HCT116 (cell line): ENCODE measurements around the gene PRKACA. TPM values are rescaled to one million over a fixed set of nuclear protein-coding genes. Genes with fewer than 3 reads are reported as not detected.

ENCODE experiments used
- ATAC-seq: fragments of 200-7000 bp; cut with Tn5 transposase; 2 replicates; pipeline ENCODE4 v1.9.1; 2020; ENCODE audit warnings: mild to moderate bottlenecking, moderate library complexity
- BruUV-seq: library from RNA; stranded (reverse); fragments of 400-500 nt; replicated peaks from 2 replicates; lab custom pipeline; 2021; lab: Mats Ljungman, UMichigan
- CTCF ChIA-PET: fragments of 300-600 bp; sonication (Branson Sonifier 250); formaldehyde crosslinking; loops from one replicate; lab custom pipeline; 2021; ENCODE audit warnings: antibody characterized with exemption; lab: Charles Lee
- POLR2A ChIA-PET: fragments of 300-600, 350-600 bp; sonication (Branson Sonifier 250); formaldehyde crosslinking; loops from one replicate; lab custom pipeline; 2021; ENCODE audit warnings: antibody characterized with exemption; lab: Charles Lee
- RAD21 ChIA-PET, 2 experiments: fragments of 300-600 bp; sonication (Branson Sonifier 250); formaldehyde crosslinking; loops; one replicate each; lab custom pipeline; 2023; ENCODE audit warnings: low total read pairs in 2 of 2; ENCODE audit not compliant: uncharacterized antibody in 2 of 2, unreplicated experiment in 2 of 2, low non-redundant PET in 1 of 2; lab: Charles Lee
- DNase-seq: peaks from one replicate; pipeline ENCODE4 v3.0.0-alpha.2; 2010; ENCODE audit warnings: low read depth, low spot score
- H2AFZ ChIP-seq: fragments of 200-600 bp; shearing (Covaris generic), sonication (generic); 2 replicates; pipeline ENCODE4 v1.6.1; 2017; ENCODE audit warnings: low read depth, mixed run types, mixed read lengths, antibody characterized with exemption, low read length; ENCODE audit not compliant: poor library complexity, severe bottlenecking
- H3K27ac ChIP-seq: 2 replicates; pipeline ENCODE4 v1.5.1; 2012; ENCODE audit warnings: low read depth, low read length
- H3K27me3 ChIP-seq: fragments of 200-600 bp; sonication (generic); 2 replicates; pipeline ENCODE4 v1.6.1; 2016; ENCODE audit warnings: mixed run types, low read length, mixed read lengths; ENCODE audit not compliant: insufficient read depth
- H3K36me3 ChIP-seq, 2 experiments: fragments of 200-500 bp in 1 of 2; fragments of 200-600 bp in 1 of 2; sonication (Bioruptor generic) in 1 of 2; sonication (generic) in 1 of 2; 2 replicates each; pipeline versions ENCODE4 v1.5.1 to v1.6.1; 2014 to 2016; ENCODE audit warnings: low read length in 2 of 2, inconsistent platforms in 1 of 2, mixed read lengths in 1 of 2, mixed run types in 1 of 2; ENCODE audit not compliant: insufficient read depth in 2 of 2, control insufficient read depth in 1 of 2
- H3K4me1 ChIP-seq, 2 experiments: fragments of 200-600 bp in 1 of 2; sonication (generic) in 1 of 2; 2 replicates each; pipeline versions ENCODE4 v1.5.1 to v1.6.1; 2012 to 2017; ENCODE audit warnings: low read length in 2 of 2, inconsistent platforms in 1 of 2, mild to moderate bottlenecking in 1 of 2, mixed read lengths in 1 of 2, mixed run types in 1 of 2, moderate library complexity in 1 of 2; ENCODE audit not compliant: insufficient read depth in 2 of 2, control insufficient read depth in 1 of 2
- H3K4me2 ChIP-seq: fragments of 200-600 bp; sonication (generic); 2 replicates; pipeline ENCODE4 v1.6.1; 2017; ENCODE audit warnings: mixed run types, low read length, mixed read lengths
- H3K4me3 ChIP-seq, 2 experiments: fragments of 200-600 bp in 1 of 2; sonication (generic) in 1 of 2; replicated peaks in 1 of 2; 2 replicates each; pipeline ENCODE4 v1.5.1; 2011 to 2016; ENCODE audit warnings: low read length in 2 of 2, control low read depth in 1 of 2, low read depth in 1 of 2, mild to moderate bottlenecking in 1 of 2, mixed read lengths in 1 of 2, mixed run types in 1 of 2
- H3K79me2 ChIP-seq: fragments of 200-600 bp; sonication (generic); 2 replicates; pipeline ENCODE4 v1.6.1; 2017; ENCODE audit warnings: mild to moderate bottlenecking, mixed run types, low read length, moderate library complexity, mixed read lengths; ENCODE audit not compliant: insufficient read depth
- H3K9ac ChIP-seq: fragments of 200-600 bp; sonication (generic); 2 replicates; pipeline ENCODE4 v1.6.1; 2016; ENCODE audit warnings: low read length, mixed read lengths
- H3K9me2 ChIP-seq: fragments of 200-600 bp; sonication (generic), shearing (Covaris generic); 2 replicates; pipeline ENCODE4 v1.6.1; 2017; ENCODE audit warnings: mixed run types, mild to moderate bottlenecking, moderate library complexity; ENCODE audit not compliant: insufficient read depth
- H3K9me3 ChIP-seq, 2 experiments: fragments of 200-500 bp in 1 of 2; fragments of 200-600 bp in 1 of 2; sonication (Bioruptor generic) in 1 of 2; sonication (generic) in 1 of 2; 2 replicates each; pipeline ENCODE4 v1.6.1; 2014 to 2017; ENCODE audit warnings: low read length in 2 of 2, mixed read lengths in 2 of 2, inconsistent platforms in 1 of 2, low read depth in 1 of 2, mild to moderate bottlenecking in 1 of 2, mixed run types in 1 of 2, moderate library complexity in 1 of 2; ENCODE audit not compliant: control insufficient read depth in 1 of 2, insufficient read depth in 1 of 2
- H4K20me1 ChIP-seq: fragments of 200-600 bp; sonication (generic), shearing (Covaris generic); 2 replicates; pipeline ENCODE4 v1.6.1; 2017; ENCODE audit warnings: mixed run types, mild to moderate bottlenecking, moderate library complexity; ENCODE audit not compliant: insufficient read depth
- CEBPB ChIP-seq: IDR thresholded peaks from 2 replicates; pipeline ENCODE4 v1.6.1; 2012; ENCODE audit warnings: low read depth
- EZH2 ChIP-seq: fragments of 200-600 bp; sonication (generic); IDR thresholded peaks from 2 replicates; pipeline ENCODE4 v1.6.1; 2017; ENCODE audit warnings: antibody characterized with exemption, mixed run types
- FOSL1 ChIP-seq: IDR thresholded peaks from 2 replicates; pipeline ENCODE4 v1.6.1; 2012; ENCODE audit warnings: low read depth
- POLR2A ChIP-seq: IDR thresholded peaks from 2 replicates; pipeline ENCODE4 v1.7.0; 2011; ENCODE audit warnings: borderline replicate concordance; ENCODE audit not compliant: insufficient read depth, insufficient read length; ENCODE audit errors: extremely low read depth
- POLR2AphosphoS5 ChIP-seq: IDR thresholded peaks from 2 replicates; pipeline ENCODE4 v1.6.1; 2011; ENCODE audit warnings: mild to moderate bottlenecking, low read depth, low read length, moderate library complexity
- SIN3A ChIP-seq: IDR thresholded peaks from 2 replicates; pipeline ENCODE4 v1.6.1; 2012; ENCODE audit warnings: low read depth
- SRF ChIP-seq: IDR thresholded peaks from 2 replicates; pipeline ENCODE4 v1.6.1; 2012; ENCODE audit warnings: low read depth
- ZNF274 ChIP-seq: fragments of 200-500 bp; sonication (Bioruptor generic); IDR thresholded peaks from 2 replicates; pipeline ENCODE4 v1.6.1; 2014; ENCODE audit warnings: mild to moderate bottlenecking, low read depth, low read length, inconsistent platforms
- intact Hi-C: fragments of 100-400 bp; cut with micrococcal nuclease; formaldehyde crosslinking; loops from 2 replicates; pipeline ENCODE4 v1.10.0; 2022
- total RNA-seq: library from RNA; stranded (reverse); gene quantifications from one replicate; pipeline ENCODE4 v1.2.1, GENCODE V29; 2021; ENCODE audit not compliant: unreplicated experiment
- TF ChIP-seq, protein P1 (sequence below): IDR thresholded peaks from 2 replicates; pipeline ENCODE4 v1.6.1; 2012

PRKACA gene
- total RNA-seq, 1 experiment from 2014 or later: 95.7 TPM

DNA sequence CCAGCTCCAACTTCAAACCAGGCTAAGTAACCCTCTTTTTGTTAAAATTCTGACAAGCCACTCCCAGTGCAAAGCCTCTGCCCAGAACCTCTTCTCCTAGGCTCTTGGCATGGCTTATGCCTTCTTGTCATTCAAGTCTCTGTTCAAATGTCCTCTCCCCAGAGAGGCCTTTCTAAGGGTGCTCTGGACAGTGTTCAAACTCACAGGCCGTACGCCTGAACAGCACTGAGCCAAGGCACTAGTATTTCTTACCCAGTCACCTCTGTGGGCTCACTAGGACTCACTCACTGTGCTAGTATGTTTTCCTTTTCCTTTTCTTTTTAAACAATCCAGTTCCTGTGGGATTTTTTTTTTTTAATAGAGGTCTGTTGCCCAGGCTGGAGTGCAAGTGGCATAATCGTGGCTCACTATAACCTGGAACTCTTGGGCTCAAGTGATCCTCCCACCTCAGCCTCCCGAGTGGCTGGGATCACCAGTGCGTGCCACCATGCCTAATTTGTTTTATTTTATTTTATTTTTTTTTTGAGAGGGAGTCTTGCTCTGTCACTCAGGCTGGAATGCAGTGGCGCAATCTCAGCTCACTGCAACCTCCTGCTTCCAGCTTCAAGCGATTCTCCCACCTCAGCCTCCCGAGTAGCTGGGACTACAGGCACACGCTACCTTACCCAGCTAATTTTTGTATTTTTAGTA is 21.2 kb upstream of the PRKACA start:
- POLR2A ChIA-PET: no interaction called here

More for the DNA sequence above, 21.2 kb upstream of the PRKACA start:
- Histone ChIP-seq H3K9me3 (no peaks in the 10 kb centered on the region), H3K4me3 (peak overlapping the region in 1 of 2 experiments; percentile 84; a peak in 3 of 4 replicates), H3K27me3 (no peaks in the 10 kb centered on the region), H3K4me1 (peaks cover 13 to 32% of the 10 kb centered on the region in 2 experiments), H3K4me2 (peak overlapping the region; percentile 94), H3K79me2 (peaks cover 31% of the 10 kb centered on the region), H3K27ac (peak overlapping the region; percentile 92; the same call in 1 of the 2 replicates), H3K36me3 (peaks cover 0 to 7% of the 10 kb centered on the region in 2 experiments; a peak in 1 of 4 replicates), H2AFZ (no peak overlapping the region), H3K9ac (peak overlapping the region; percentile 80; the same call in 1 of the 2 replicates), H3K9me2 (no peaks in the 10 kb centered on the region), H4K20me1 (no peaks in the 10 kb centered on the region)
- TF ChIP-seq SIN3A (no peak), EZH2 (no peak), FOSL1 (no peak), SRF (no peak), POLR2AphosphoS5 (no peak), CEBPB (no peak), ZNF274 (no peak), POLR2A (no peak)
- TF ChIP-seq, protein P1, sequence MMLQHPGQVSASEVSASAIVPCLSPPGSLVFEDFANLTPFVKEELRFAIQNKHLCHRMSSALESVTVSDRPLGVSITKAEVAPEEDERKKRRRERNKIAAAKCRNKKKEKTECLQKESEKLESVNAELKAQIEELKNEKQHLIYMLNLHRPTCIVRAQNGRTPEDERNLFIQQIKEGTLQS: no peak
- DNase-seq (no peak), ATAC-seq (no peak)
- BruUV-seq: no TSS peak
- RAD21 ChIA-PET: no interaction called here
- intact Hi-C loops: loop anchor here (5.0 kb wide), 3 partner anchors 269 to 349 kb away; no protein-coding TSS in a partner anchor
- CTCF ChIA-PET: interaction anchor here (2.7 kb wide), 1 partner anchor 24 kb away, joined by 18 read pairs; no protein-coding TSS in a partner anchor
